GM11168 (cell line): ENCODE data around the gene PSME3IP1.

Experiments
- in situ Hi-C: fragments of 300-500 bp; cut with MboI; formaldehyde crosslinking; loops from one replicate; pipeline ENCODE4 v1.12.0; 2022; ENCODE audit warnings: low sequenced_read_pairs; ENCODE audit not compliant: unreplicated experiment

The PSME3IP1 gene, protein sequence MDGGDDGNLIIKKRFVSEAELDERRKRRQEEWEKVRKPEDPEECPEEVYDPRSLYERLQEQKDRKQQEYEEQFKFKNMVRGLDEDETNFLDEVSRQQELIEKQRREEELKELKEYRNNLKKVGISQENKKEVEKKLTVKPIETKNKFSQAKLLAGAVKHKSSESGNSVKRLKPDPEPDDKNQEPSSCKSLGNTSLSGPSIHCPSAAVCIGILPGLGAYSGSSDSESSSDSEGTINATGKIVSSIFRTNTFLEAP

DNA sequence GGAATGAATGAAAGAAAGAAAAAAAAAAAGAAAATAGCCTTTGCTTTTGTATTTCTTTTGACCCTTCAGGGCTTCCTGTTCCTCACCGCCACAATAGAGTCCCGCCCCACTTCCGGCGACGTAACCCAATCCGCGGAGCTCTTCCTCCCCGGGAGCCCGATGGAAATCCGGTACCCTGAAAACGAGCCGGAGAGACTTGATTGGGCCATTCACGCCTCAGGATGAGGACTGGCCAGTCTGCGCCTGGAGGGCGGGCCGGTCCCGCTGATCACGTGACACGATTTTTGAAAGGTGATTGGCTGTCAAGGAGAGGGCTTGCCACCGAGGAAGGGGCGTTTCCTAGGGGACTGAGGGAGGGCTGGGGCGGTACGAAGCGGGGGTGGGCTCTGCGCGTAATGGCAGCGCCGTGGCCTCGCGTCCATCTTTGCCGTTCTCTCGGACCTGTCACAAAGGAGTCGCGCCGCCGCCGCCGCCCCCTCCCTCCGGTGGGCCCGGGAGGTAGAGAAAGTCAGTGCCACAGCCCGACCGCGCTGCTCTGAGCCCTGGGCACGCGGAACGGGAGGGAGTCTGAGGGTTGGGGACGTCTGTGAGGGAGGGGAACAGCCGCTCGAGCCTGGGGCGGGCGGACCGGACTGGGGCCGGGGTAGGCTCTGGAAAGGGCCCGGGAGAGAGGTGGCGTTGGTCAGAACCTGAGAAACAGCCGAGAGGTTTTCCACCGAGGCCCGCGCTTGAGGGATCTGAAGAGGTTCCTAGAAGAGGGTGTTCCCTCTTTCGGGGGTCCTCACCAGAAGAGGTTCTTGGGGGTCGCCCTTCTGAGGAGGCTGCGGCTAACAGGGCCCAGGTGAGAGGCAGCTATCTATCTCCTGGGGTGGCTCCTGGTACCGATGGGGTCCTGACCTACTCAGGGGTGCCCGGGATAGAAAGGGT lies at the start of gene PSME3IP1, which contains the start of gene RSPRY1:
Gene PSME3IP1 (minus strand): TSS at position 95 of the 927 bp plus-strand sequence. CDS start 12,185 bp downstream, outside the sequence.
Gene RSPRY1 (plus strand): TSS at position 385 of the 927 bp plus-strand sequence. CDS start 18,330 bp downstream, outside the sequence.
- in situ Hi-C loops: no loop called here

DNA sequence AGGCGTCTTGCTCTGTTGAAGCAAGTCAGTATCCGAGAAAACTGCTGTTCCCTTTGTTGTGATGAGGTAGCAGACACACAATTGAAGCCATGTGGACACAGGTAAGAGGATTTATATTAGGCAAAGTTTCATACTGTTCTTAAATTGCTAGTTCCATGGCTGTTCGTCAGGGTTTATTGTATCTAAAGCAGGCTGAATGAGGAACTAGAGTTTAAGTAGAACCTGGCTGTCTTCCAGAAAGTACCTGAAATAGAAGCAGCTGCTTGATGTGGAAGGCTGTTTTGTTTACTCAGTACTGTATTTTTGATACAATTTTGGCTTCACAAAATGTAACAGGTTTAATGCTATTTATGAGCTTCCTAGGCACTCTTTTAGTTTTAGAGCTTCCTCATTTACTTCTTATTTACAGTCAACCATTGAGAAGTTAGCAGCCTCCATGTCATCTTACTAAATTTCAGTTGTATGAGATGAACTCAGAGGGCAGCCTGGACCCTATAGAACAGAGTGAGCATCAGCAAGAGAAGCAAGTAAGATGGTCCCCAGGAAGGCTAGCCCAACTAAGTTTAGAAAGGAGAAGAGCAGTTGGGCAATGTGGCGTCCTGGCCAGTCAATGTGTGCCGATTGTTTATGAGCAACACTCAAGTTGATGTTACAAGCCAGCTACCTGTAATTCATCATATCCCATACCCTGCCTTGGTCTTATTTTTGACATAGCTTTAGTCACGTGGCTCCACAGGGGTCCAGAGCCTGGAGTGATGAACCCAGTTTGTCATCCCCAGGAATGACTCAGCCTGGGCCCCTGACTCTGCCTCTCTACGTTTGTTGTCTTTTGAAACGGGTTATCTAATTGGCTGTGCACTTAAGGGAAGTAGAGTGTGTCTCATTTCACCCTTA lies 49.5 kb upstream of the PSME3IP1 start:
- in situ Hi-C loops: no loop called here

DNA sequence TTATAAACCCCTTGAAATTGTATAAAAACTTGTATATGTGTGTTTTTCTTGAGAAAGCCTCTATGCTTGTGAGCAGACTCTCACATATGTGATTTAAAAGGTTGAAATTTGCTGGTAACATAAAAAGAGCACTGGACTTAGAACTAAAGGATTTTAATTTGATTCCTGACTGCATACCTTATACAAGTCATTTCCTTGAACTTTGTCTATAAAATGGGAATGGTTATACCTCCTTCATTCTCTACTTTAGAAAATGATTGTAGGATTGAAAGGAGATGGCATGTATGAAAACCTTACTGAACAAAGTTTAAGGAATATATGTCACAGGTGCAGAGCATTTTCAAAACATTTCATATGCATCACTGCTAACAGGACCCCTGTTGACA lies 48.9 kb upstream of the PSME3IP1 start:
- in situ Hi-C loops: no loop called here

DNA sequence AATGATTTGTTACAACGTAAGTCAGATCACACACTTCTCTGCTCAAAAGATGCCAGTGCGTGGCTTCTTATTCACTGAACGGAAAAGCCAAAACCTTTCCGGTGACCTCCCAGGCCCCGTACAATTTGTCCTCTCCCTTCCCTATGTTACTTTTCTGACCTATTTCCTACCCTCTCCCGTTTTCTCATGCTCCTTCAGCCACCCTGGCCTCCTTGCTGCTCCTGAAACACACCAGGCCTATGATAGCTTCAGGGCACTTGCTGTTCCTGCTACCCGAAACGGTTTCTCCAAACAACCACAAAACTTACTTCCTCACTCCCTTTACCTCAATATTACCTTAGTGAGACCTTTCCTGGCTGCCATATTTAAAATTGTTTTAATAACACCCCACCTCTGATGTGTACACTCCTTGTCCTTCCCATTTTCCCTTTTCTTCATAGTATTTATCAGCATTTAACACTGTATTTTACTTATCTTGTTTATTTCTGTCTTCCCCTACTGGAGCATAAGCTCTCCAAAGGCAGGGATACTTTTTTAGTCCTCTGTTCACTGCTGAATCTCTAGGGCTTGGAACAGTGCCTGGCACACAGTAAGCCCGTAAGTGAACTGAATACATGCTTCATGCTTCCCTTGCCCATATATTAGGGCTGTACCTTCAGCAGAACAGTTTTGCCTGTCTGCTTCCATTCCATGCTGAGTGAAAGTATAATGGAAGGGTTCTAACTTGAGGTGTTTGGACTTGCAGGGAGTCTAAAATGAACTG lies 48.3 kb upstream of the PSME3IP1 start:
- in situ Hi-C loops: no loop called here

DNA sequence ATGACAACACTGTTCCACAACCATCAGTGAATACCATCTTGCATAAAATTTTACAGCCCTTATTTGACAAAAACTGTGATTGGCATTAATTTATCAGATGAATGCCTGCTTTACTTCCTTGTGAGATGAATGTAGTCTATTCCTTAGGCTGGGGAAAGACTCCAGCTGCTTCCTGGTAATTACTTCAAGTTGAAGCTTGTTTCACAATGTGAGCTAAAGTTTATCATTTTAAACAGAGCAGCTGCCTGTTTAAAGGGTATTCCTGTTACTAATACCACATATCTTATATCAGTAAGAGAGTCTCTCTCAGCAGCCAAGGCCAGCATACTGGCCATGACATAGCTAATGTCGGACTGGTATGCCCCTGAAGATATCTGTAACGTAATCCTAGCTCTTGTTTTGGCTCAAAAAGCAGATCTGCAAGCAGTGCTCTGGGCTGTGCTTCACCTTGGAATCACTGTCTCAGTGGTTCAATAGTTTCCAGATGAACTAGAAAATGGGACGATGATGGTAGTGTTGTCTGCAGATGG lies 46.0 kb upstream of the PSME3IP1 start:
- in situ Hi-C loops: no loop called here

DNA sequence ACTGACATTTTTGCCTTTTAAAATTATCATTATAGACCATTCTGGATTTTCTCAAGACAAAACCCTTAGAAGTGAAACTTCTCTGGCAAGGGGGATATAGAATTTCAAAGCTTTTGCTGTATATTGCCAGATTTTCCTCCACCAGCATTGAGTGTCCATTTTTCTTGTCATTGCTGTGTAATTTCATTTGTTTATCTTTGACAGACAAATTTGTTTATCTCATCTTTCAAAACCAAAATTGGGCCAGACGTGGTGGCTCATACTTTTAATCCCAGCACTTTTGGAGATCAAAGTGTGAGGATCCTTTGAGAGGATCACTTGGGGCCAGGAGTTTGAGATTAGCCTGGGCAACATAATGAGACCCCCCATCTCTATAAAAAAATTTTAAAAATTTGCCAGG lies 43.2 kb upstream of the PSME3IP1 start:
- in situ Hi-C loops: no loop called here

DNA sequence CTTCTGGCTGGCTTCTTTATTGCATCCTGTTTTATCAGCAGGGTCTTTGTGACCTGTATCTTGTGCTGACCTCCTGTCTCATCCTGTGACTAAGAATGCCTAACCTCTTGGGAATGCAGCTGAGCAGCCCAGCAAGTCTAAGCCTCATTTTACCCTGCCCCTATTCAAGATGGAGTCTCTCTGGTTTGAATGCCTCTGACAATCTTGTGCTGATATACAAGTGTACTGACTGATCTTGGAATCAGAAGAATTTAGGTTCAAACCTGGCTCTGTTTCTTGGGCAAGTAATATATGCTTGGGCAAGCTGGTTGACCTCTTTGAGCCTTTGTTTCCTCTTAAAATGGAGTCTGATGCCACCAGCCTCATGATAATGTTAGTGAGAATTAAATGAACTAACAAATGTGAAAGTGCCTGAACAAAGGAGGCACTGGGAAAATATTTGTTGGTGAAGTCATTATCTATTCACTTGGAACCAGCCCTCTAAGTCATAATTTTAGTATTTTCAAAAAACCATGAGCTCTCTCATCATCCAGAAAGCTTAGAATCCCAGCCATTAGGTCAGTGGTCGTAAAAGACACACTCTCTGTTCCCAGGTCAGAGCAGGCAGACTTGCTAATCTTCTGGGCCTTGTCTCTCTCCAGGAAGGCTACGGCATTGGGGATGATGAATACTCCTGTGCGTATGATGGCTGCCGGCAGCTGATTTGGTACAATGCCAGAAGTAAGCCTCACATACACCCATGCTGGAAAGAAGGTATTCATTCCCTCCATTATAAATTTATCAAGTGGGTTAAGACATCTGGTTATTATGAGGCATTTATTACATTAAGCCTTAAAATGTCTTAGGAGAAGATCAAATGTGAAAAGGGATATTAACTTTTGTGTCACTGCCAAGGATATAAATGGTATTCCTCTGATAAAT lies 41.1 kb upstream of the PSME3IP1 start:
- in situ Hi-C loops: no loop called here

DNA sequence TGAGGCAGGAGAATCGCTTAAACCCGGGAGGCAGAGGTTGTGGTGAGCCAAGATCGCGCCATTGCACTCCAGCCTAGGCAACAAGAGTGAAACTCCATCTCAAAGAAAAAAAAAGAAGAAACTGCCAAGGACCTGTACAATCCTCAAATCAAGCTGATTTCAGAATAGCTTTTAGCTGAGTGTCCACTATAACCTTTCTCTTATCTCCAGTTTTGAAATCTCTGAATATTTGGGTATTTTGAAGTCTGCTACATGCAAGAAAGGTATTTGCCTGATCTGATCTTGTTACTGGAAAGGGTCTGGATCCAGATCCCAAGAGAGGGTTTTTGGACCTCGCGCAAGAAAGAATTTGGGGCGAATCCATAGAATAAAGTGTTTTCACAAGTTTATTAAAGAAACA lies 40.1 kb upstream of the PSME3IP1 start:
- in situ Hi-C loops: no loop called here

DNA sequence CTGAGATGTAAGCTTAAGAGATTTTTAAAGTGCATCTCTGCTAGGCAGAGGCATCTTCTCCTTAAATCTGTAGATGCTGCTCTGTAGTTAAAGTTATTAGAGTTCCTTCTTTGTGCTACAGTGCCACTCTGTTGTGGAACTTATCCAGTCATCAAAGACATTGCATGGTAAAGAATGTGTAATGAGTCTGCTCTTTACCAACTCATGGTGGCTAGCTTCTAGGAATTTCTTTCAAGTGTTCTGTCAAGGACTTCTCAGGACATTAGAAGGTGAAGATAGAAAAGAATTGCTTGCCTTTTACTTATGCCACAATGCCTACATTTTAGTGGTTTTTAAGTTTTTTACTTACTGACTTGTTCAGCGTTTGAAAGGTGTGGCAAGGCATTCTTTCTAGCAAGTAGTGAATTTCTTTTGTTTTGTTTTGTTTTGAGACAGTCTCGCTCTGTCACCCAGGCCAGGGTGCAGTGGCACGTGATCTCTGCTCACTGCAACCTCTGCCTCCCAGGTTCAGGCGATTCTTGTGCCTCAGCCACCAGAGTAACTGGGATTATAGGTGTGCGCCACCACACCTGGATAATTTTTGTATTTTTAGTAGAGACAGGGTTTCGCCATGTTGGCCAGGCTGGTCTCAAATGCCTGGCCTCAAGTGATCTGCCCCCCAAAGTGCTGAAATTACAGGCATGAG lies 39.0 kb upstream of the PSME3IP1 start:
- in situ Hi-C loops: no loop called here

DNA sequence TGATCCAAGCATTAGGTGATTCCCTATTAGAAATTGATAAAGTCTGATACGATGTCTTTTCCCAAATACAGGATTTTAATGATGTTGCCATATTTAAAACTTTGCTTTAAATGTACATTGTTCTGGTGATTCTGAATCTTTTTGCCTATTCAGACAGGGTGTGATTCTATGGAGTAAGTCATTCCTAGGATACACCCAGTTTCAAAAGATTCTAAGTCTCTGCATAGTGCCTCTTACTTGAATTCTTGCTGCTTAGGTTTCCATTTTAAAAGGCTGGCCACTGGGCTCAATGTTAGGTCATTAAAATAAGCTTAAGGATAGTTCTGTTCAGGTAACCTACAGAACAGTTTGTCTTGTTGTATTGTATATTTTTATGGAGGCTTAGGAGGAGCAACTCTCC lies 37.2 kb upstream of the PSME3IP1 start:
- in situ Hi-C loops: no loop called here

DNA sequence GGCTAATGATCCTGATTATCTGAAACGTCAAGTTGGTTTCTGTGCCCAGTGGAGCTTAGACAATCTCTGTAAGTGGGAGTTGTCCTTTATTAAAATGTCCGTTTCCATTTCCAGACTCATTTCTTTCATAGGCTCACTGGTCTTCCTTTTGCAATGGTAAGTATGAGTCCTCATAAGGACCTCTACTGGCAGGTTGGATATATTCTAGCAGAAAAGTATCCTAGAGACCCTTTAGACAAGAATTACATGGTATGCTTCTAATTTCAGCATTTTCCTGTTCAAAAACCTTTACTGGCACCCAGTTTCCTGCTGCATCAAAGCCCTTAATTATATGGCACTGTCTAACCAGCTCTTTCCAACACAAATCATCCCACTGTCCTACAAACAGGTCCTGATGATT lies 31.1 kb upstream of the PSME3IP1 start:
- in situ Hi-C loops: no loop called here

DNA sequence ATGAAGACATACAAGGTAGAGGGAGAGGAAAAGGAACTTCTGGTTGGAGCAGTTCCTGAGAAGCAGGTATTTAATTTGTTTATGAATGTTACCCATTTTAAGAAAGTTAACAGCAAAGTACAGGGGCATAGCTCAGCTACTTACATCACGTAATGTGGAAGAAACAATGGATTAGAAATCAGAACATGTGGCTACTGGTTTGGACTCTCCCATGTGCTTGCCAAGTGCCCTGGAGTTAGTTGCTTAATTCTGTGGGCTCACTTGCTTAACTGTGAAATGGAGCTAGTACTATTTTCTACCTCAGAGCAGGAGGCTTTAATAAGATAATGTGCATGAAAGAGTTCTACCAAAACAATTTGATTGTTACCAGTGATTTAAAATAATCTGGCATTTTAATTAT lies 27.6 kb upstream of the PSME3IP1 start:
- in situ Hi-C loops: no loop called here

DNA sequence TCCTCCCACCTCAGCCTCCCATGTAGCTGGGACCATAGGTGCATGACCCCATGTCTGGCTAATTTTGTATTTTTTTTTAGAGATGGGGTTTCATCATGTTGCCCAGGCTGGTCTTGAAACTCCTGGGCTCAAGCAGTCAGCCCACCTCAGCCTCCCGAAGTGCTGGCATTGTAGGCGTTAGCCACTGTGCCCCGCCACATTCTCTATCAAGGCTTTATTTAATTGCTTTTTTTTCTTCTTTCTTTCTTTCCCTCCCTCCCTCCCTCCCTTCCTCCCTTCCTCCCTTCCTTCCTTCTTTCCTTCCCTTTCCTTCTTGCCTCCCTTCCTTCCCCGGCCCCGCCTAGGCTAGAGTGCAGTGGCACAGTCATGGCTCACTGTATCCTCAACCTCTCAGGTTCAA lies 23.9 kb upstream of the PSME3IP1 start:
- in situ Hi-C loops: no loop called here

DNA sequence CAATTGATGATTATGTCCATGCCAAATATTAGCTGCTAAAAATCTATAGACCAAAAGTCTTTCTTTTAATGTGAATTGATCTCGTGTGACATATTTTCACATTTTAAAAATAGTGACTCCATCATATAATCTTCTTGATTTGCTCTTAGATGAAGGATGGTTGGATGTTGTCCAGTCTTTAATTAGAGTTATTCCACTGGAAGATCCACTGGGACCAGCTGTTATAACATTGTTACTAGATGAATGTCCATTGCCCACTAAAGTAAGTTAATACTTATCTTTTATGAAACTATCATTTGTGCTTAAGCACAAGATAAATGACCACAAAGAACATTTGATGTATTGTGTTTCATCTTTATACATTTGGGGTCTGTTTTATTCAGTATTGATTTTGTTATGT lies 23.1 kb upstream of the PSME3IP1 start:
- in situ Hi-C loops: no loop called here

DNA sequence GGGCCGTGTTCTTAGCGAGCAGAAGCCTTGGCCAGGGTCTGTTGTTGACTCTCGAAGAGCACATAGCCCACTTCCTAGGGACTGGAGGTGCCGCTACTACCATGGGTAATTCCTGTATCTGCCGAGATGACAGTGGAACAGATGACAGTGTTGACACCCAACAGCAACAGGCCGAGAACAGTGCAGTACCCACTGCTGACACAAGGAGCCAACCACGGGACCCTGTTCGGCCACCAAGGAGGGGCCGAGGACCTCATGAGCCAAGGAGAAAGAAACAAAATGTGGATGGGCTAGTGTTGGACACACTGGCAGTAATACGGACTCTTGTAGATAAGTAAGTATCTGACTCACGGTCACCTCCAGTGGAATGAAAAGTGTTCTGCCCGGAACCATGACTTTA lies 18.8 kb upstream of the PSME3IP1 start:
- in situ Hi-C loops: no loop called here

DNA sequence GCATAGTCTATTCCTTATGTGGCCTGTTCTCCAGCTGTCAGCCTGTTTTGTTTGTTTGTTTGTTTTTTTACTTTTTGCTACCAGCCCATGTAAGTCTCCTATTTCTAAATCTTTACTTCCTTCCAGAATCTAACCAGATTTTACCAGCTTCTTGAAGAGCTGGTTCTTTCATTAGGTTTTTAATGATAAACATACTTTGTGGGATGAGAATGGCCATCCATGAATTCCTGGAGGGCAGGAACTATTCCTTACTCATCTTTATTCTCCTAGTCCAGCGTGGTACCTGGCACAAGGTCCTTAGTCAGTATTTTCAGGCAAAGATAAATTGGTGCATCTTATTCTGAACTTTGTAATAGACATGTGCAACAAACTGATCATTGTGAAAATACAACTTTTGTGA lies 17.6 kb upstream of the PSME3IP1 start:
- in situ Hi-C loops: no loop called here

DNA sequence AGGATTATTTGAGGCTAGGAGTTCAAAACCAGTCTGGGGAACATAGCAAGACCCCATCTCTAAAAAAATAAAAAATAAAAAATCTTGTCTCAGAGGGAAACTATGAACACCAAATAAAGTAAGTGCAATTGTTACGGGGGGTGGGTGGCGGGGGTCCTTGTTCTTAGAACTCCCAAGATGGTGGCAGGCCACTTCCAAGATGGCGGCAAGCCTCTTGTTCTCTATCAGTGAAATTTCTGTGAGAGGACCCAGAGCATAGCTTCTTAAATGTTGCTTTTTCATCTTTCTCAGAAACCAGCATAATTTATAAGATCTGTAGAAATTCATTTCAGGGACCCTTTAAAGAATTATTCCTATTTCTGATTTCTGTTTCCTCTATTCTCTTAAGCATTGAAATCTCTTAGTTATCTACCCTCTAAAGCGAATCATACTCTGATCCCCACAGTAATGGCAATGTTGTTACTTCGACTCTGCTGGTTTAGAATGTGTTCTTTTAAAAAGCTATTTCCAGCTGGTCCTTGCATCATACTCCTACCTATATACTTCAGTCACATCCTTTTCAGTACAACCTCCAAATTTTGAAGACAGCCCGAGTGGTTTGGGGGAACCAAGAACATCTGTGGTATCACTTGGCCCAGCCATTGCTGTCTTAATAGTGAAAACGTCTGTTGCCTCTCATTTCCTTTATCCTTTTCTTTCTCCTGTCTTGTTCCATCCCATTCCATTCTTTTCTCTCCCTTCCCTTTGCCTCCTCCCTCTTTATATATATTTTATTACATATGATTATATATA lies 16.5 kb upstream of the PSME3IP1 start:
- in situ Hi-C loops: no loop called here
